GM12864 (cell line): Measurements from ENCODE around the gene SSPN.

Source experiments
- DNase-seq: peaks from one replicate; pipeline ENCODE4 v3.0.0-alpha.2; 2011; ENCODE audit warnings: low read depth
- H3K4me3 ChIP-seq: 2 replicates; pipeline ENCODE4 v1.5.1; 2011; ENCODE audit warnings: mild to moderate bottlenecking, low read depth, low read length, control low read depth
- CTCF ChIP-seq: IDR thresholded peaks from 2 replicates; pipeline ENCODE4 v1.5.1; 2011; ENCODE audit warnings: low read depth, mild to moderate bottlenecking, moderate library complexity, low read length, control low read depth, inconsistent platforms; ENCODE audit errors: missing control alignments

SSPN gene

GRCh38 chr12:26195250-26195640 is at the start of gene SSPN:
Gene SSPN, plus strand, starts transcription at chr12:26195573. Its CDS starts 100 bp downstream, at chr12:26195673.
- DNase-seq = no peak
- no peak for TF ChIP-seq CTCF

GRCh38 chr12:26148291-26148690 is 47.1 kb upstream of the SSPN start:
- TF ChIP-seq CTCF = no peak
- H3K4me3 ChIP-seq = no peak overlapping the region
- DNase-seq = no peak

More at GRCh38 chr12:26195250-26195640, at the start of gene SSPN:
- peak within 1 kb of the TSS; percentile 44 for H3K4me3 ChIP-seq

GRCh38 chr12:26149968-26150500 is 45.3 kb upstream of the SSPN start:
- no peak for TF ChIP-seq CTCF
- no peak for DNase-seq
- no peak overlapping the region for H3K4me3 ChIP-seq

- H3K4me3 ChIP-seq = no peak overlapping the region
- DNase-seq = no peak
- no peak for TF ChIP-seq CTCF
Observed at GRCh38 chr12:26150736-26151450, 44.5 kb upstream of the SSPN start.

GRCh38 chr12:26152507-26153102 is 42.8 kb upstream of the SSPN start:
- DNase-seq = no peak
- no peak for TF ChIP-seq CTCF
- H3K4me3 ChIP-seq = no peak overlapping the region

- peak; percentile 7 for TF ChIP-seq CTCF
- no peak overlapping the region for H3K4me3 ChIP-seq
- DNase-seq = no peak
Observed at GRCh38 chr12:26153421-26154154, 41.8 kb upstream of the SSPN start.
